ENCODE measurements around the gene SRRM5.
"Not testable (repeated sequence)": the region's sequence is repeated elsewhere in the genome, so short reads cannot be mapped to it uniquely, and the experiment has no call there.

Gene SRRM5

DNA sequence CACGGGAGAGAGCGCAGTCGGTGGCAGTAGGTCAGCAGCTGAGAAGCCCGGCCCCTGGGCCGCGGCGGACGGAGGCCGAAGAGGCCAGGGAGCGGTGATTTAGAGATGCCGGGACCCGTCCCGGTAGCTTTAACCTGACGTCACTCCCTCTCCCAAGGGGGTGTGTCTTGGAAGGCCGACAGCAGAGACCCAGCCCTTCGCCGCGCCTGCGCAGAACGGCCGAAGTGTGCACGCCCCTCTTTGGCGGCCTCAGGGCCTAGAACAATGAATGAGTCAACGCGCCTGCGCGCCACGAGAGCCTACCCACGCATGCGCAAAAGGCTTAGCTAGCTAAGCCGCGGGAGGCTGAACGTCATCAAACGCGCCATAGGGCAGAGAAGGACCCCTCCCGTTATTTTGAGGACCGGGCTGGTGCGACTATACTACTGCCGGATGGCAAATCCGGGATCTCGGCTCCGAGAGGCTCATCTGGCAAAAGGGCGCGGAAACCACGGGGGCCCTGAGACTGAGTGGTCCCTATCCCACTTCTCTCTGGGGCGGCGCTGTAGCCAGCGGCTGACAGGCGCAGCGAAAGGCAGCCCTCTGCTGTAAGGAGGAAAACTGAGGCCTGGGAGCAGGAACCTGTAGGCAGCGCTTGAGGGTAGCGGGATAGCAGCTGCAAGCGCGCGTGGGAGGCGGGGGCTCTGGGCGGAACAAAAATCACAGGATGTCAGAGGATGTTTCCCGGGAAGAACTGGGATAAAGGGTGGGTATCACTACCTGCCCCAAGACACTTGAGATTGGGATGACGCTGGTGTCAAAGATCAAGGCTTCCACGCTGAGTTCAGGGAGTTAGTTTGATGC lies 15.7 kb upstream of the SRRM5 start, which contains the start of the genes IRGQ and ZNF576:
Gene IRGQ, minus strand, starts transcription at position 136 of the 843 bp plus-strand sequence. CDS start 796 bp downstream, outside the sequence.
Gene ZNF576, plus strand, starts transcription at position 597 of the 843 bp plus-strand sequence. CDS start 514 bp downstream, outside the sequence.
- no peak for TF ChIP-seq CTCF (IDR thresholded peaks at IDR 0.05; ENCODE audit: borderline replicate concordance, control extremely low read depth, extremely low read depth, insufficient read depth, missing control alignments)
- peak; percentile 99 for DNase-seq (ENCODE audit: low spot score)
- in situ Hi-C loops (cut with MboI; ENCODE audit: low sequenced_read_pairs, unreplicated experiment), result no loop called here

DNA sequence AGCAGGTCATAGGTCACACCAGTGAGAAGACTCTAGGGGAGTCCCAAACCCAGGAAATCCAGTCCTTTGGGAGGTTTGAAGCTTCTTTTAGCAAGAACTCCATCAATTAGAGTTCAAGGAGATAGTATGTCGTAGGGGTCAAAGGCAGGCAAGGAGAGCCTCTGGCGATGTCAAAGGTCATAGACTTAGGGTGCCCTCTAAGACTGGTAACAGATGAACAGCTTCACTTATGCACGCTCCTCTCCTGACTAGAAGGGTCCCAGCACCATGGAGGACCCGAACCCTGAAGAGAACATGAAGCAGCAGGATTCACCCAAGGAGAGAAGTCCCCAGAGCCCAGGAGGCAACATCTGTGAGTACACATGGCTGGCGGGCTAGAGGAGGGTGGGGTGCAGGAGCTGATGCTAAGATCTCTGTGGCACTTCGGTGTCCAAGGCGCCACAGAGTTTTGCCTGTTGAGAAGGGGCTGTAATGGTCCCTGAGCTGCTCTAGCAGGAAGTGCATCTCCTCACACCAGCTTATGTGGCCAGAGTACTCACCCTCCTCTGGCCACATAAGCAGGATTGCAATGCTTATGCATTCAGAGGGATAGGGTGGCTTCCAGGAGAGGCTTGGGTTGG lies 14.9 kb upstream of the SRRM5 start:
- no peak for TF ChIP-seq CTCF (IDR thresholded peaks at IDR 0.05; ENCODE audit: borderline replicate concordance, control extremely low read depth, extremely low read depth, insufficient read depth, missing control alignments)
- in situ Hi-C loops (cut with MboI; ENCODE audit: low sequenced_read_pairs, unreplicated experiment), result no loop called here
- no peak for DNase-seq (ENCODE audit: low spot score)

GRCh38 chr19:43597876-43598275 lies 14.0 kb upstream of the SRRM5 start:
- no peak for DNase-seq (ENCODE audit: low spot score)
- in situ Hi-C loops (cut with MboI; ENCODE audit: low sequenced_read_pairs, unreplicated experiment), result no loop called here
- TF ChIP-seq CTCF (IDR thresholded peaks at IDR 0.05; ENCODE audit: borderline replicate concordance, control extremely low read depth, extremely low read depth, insufficient read depth, missing control alignments), result no peak

- in situ Hi-C loops (cut with MboI; ENCODE audit: low sequenced_read_pairs, unreplicated experiment), result no loop called here
- no peak for DNase-seq (ENCODE audit: low spot score)
- no peak for TF ChIP-seq CTCF (IDR thresholded peaks at IDR 0.05; ENCODE audit: borderline replicate concordance, control extremely low read depth, extremely low read depth, insufficient read depth, missing control alignments)
Measured at GRCh38 chr19:43598445-43599240, 13.2 kb upstream of the SRRM5 start.

DNA sequence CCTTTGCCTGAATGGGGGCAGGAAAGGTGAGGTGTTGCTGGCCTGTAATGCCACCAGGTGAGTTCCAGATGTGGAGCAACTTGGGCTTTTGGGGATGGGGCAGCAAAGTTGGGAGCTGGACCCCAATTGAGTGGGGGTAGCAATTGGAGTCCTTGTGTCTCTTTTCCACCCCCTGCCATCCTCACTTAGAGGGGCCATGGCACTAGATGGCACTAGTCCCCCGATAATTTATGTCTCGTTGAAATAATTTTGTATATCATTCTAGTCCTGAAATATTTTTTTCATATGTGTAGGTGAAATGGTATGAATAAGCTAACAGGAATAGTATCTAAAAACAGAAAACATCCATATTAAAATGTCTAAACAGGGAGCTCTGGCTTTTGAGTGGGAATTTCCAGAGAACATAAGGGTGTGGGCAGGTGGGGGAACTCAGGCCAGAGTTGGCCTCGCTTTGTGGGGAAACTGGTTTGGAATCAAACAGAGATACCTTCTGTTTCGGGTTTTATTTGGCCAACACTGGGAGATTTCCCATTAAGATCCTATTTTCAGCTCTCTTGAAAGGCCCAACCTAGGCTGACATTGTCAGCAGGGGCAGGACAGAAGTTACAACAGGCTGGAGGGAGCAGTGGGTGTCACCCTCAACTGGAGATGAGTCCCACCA lies 12.1 kb upstream of the SRRM5 start:
- in situ Hi-C loops (cut with MboI; ENCODE audit: low sequenced_read_pairs, unreplicated experiment), result no loop called here

DNA sequence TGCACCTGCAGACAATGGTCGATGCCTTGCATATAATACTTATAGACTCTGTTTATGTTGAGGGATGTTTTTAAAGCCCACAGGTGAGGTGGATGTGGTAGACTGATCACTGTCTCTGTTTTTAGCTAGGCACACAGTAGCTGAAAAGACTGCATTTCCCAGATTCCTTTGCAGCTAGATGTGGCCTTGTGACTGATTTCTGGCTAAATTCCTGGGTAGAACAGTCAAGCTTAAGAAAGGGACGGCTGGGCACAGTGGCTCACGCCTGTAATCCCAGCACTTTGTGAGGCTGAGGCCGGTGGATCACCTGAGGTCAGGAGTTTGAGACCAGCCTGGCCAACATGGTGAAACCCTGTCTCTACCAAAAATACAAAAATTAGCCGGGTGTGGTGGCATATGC lies 11.6 kb upstream of the SRRM5 start:
- DNase-seq (ENCODE audit: low spot score); in situ Hi-C loops (cut with MboI; ENCODE audit: low sequenced_read_pairs, unreplicated experiment): not testable (repeated sequence)

More for the DNA sequence above, 12.1 kb upstream of the SRRM5 start:
- no peak for DNase-seq (ENCODE audit: low spot score)
- TF ChIP-seq CTCF (IDR thresholded peaks at IDR 0.05; ENCODE audit: borderline replicate concordance, control extremely low read depth, extremely low read depth, insufficient read depth, missing control alignments), result no peak
